HEK293 (cell line): ENCODE measurements around the gene NUMB.

Experiments
- CTCF ChIA-PET: fragments of 350-600 bp; formaldehyde crosslinking; extraction: SDS; loops from one replicate; lab custom pipeline; 2021; ENCODE audit warnings: antibody characterized with exemption; lab: Yijun Ruan, JAX
- POLR2A ChIA-PET: fragments of 300-600 bp; formaldehyde crosslinking; extraction: SDS; loops from one replicate; lab custom pipeline; 2020; ENCODE audit warnings: antibody characterized with exemption, inconsistent platforms; lab: Yijun Ruan, JAX
- H3K27ac ChIP-seq: fragments of 200-500 bp; sonication (Bioruptor generic); 2 replicates; pipeline ENCODE4 v1.5.1; 2014; ENCODE audit warnings: low read depth, low read length, control low read depth, inconsistent platforms; ENCODE audit errors: extremely low read depth
- H3K36me3 ChIP-seq, 2 experiments: fragments of 200-500 bp in 1 of 2; sonication (Bioruptor generic) in 1 of 2; 1 replicate in 1 of 2; 2 replicates in 1 of 2; pipeline ENCODE4 v1.5.1; 2014 to 2017; ENCODE audit warnings: inconsistent platforms in 2 of 2, low read length in 2 of 2; ENCODE audit not compliant: control insufficient read depth in 2 of 2, insufficient read depth in 1 of 2
- H3K4me1 ChIP-seq: fragments of 200-500 bp; sonication (Bioruptor generic); 2 replicates; pipeline ENCODE4 v1.5.1; 2014; ENCODE audit warnings: mild to moderate bottlenecking, low read length, inconsistent platforms; ENCODE audit not compliant: control insufficient read depth, insufficient read depth
- H3K4me3 ChIP-seq: 2 replicates; pipeline ENCODE4 v1.5.1; 2011; ENCODE audit warnings: low read depth, mild to moderate bottlenecking, control low read depth, low read length, moderate library complexity
- H3K9me3 ChIP-seq: fragments of 200-500 bp; sonication (Bioruptor generic); 2 replicates; pipeline ENCODE4 v1.5.1; 2014; ENCODE audit warnings: low read depth, low read length, inconsistent platforms; ENCODE audit not compliant: control insufficient read depth, insufficient read depth
- AEBP2 ChIP-seq: fragments of 450-650 bp; formaldehyde crosslinking; IDR thresholded peaks from 2 replicates; pipeline ENCODE4 v1.5.1; 2016; ENCODE audit warnings: missing biosample characterization, missing genetic modification characterization, borderline replicate concordance
- GFI1B ChIP-seq: fragments of 450-650 bp; formaldehyde crosslinking; IDR thresholded peaks from 2 replicates; pipeline ENCODE4 v1.5.1; 2016; ENCODE audit warnings: missing biosample characterization, missing genetic modification characterization
- KLF8 ChIP-seq: fragments of 450-650 bp; formaldehyde crosslinking; IDR thresholded peaks from 2 replicates; pipeline ENCODE4 v1.5.1; 2016; ENCODE audit warnings: missing biosample characterization, missing genetic modification characterization
- OVOL3 ChIP-seq: fragments of 450-650 bp; formaldehyde crosslinking; IDR thresholded peaks from 2 replicates; pipeline ENCODE4 v1.5.1; 2016; ENCODE audit warnings: missing biosample characterization, missing genetic modification characterization
- SP3 ChIP-seq: fragments of 450-650 bp; formaldehyde crosslinking; IDR thresholded peaks from 2 replicates; pipeline ENCODE4 v1.5.1; 2016; ENCODE audit warnings: missing biosample characterization, missing genetic modification characterization
- ZBTB49 ChIP-seq: fragments of 450-650 bp; formaldehyde crosslinking; IDR thresholded peaks from 2 replicates; pipeline ENCODE4 v1.5.1; 2016; ENCODE audit warnings: missing biosample characterization, missing genetic modification characterization, low read depth
- ZFHX2 ChIP-seq: fragments of 450-650 bp; formaldehyde crosslinking; conservative IDR thresholded peaks from 2 replicates; pipeline ENCODE4 v1.5.1; 2016; ENCODE audit warnings: missing biosample characterization, missing genetic modification characterization
- ZNF10 ChIP-seq: fragments of 450-650 bp; formaldehyde crosslinking; IDR thresholded peaks from 2 replicates; pipeline ENCODE4 v1.5.1; 2017; ENCODE audit warnings: missing biosample characterization, missing genetic modification characterization
- ZNF112 ChIP-seq: fragments of 450-650 bp; formaldehyde crosslinking; IDR thresholded peaks from 2 replicates; pipeline ENCODE4 v1.5.0; 2017; ENCODE audit warnings: missing biosample characterization, missing genetic modification characterization
- ZNF239 ChIP-seq: fragments of 450-650 bp; formaldehyde crosslinking; IDR thresholded peaks from 2 replicates; pipeline ENCODE4 v1.5.1; 2016; ENCODE audit warnings: missing biosample characterization, missing genetic modification characterization
- ZNF26 ChIP-seq: fragments of 450-650 bp; formaldehyde crosslinking; IDR thresholded peaks from 2 replicates; pipeline ENCODE4 v1.5.1; 2016; ENCODE audit warnings: missing biosample characterization, missing genetic modification characterization
- ZNF394 ChIP-seq: fragments of 450-650 bp; formaldehyde crosslinking; IDR thresholded peaks from 2 replicates; pipeline ENCODE4 v1.5.1; 2016; ENCODE audit warnings: missing biosample characterization, missing genetic modification characterization, mild to moderate bottlenecking, moderate library complexity, borderline replicate concordance
- ZNF518A ChIP-seq: fragments of 450-650 bp; formaldehyde crosslinking; conservative IDR thresholded peaks from 2 replicates; pipeline ENCODE4 v1.5.1; 2016; ENCODE audit warnings: low read depth, missing biosample characterization, missing genetic modification characterization
- ZNF560 ChIP-seq: fragments of 450-650 bp; formaldehyde crosslinking; IDR thresholded peaks from 2 replicates; pipeline ENCODE4 v1.5.1; 2017; ENCODE audit warnings: missing biosample characterization, missing genetic modification characterization, borderline replicate concordance
- ZNF561 ChIP-seq: fragments of 450-650 bp; IDR thresholded peaks from 2 replicates; pipeline ENCODE4 v1.5.1; 2018; ENCODE audit warnings: missing biosample characterization, missing genetic modification characterization, borderline replicate concordance
- ZNF626 ChIP-seq: fragments of 450-650 bp; sonication (Bioruptor Pico); formaldehyde crosslinking; IDR thresholded peaks from 2 replicates; pipeline ENCODE4 v1.5.1; 2018; ENCODE audit warnings: missing biosample characterization, missing genetic modification characterization, inconsistent platforms
- ZNF664 ChIP-seq: fragments of 450-650 bp; formaldehyde crosslinking; IDR thresholded peaks from 2 replicates; pipeline ENCODE4 v1.5.1; 2016; ENCODE audit warnings: missing biosample characterization, missing genetic modification characterization
- ZNF785 ChIP-seq: fragments of 450-650 bp; formaldehyde crosslinking; IDR thresholded peaks from 2 replicates; pipeline ENCODE4 v1.5.1; 2016; ENCODE audit warnings: missing biosample characterization, missing genetic modification characterization
- ZSCAN23 ChIP-seq: fragments of 450-650 bp; formaldehyde crosslinking; IDR thresholded peaks from 2 replicates; pipeline ENCODE4 v1.5.1; 2016; ENCODE audit warnings: missing biosample characterization, missing genetic modification characterization

NUMB gene

GRCh38 chr14:73394317-73394716, 64.0 kb downstream of the NUMB start:
- Histone ChIP-seq H3K36me3 (no peaks in the 10 kb centered on the region), H3K27ac (no peak overlapping the region), H3K4me1 (peaks cover 21% of the 10 kb centered on the region; the same call in 1 of the 2 replicates), H3K4me3 (no peak overlapping the region), H3K9me3 (no peaks in the 10 kb centered on the region)
- POLR2A ChIA-PET: no interaction called here
- CTCF ChIA-PET: interaction anchor here (0.6 kb wide), 2 partner anchors 48 to 78 kb away, joined by 3 read pairs; no protein-coding TSS in a partner anchor
- TF ChIP-seq ZNF664: no peak
- no peak for TF ChIP-seq ZNF394 (tag by site-specific recombination)
- no peak for TF ChIP-seq AEBP2 (tag by site-specific recombination)
- no peak for TF ChIP-seq OVOL3
- no peak for TF ChIP-seq ZNF785 (tag by site-specific recombination)
- TF ChIP-seq ZFHX2 (tag by site-specific recombination): no peak
- TF ChIP-seq ZNF239 (tag by site-specific recombination): no peak
- no peak for TF ChIP-seq ZSCAN23 (tag by site-specific recombination)
- TF ChIP-seq ZNF112 (tag by site-specific recombination): no peak
- no peak for TF ChIP-seq ZNF561 (tag by site-specific recombination)
- TF ChIP-seq ZNF26 (tag by site-specific recombination): no peak
- TF ChIP-seq ZNF626 (tag by site-specific recombination): no peak
- no peak for TF ChIP-seq ZNF560 (tag by site-specific recombination)
- TF ChIP-seq SP3 (tag by site-specific recombination): no peak
- no peak for TF ChIP-seq ZNF10
- no peak for TF ChIP-seq GFI1B (tag by site-specific recombination)
- no peak for TF ChIP-seq ZNF518A (tag by site-specific recombination)
- no peak for TF ChIP-seq KLF8 (tag by site-specific recombination)
- no peak for TF ChIP-seq ZBTB49
